Neural cell (in vitro differentiated cells): ENCODE data around the gene RNF144A. TPM values are rescaled to one million over a fixed set of nuclear protein-coding genes. Genes with fewer than 3 reads are reported as not detected.

Experiments
- H2AFZ ChIP-seq: fragments of 200-600, 300-800 bp; sonication (generic), shearing (Covaris generic); 2 replicates; pipeline ENCODE4 v1.6.0; 2014; ENCODE audit warnings: low read depth, mild to moderate bottlenecking, antibody characterized with exemption, low read length, moderate library complexity
- H3F3A ChIP-seq: fragments of 200-600 bp; shearing (Covaris generic); 2 replicates; pipeline ENCODE4 v1.6.1; 2016; ENCODE audit warnings: mild to moderate bottlenecking, moderate library complexity, mixed read lengths, antibody characterized with exemption, low read length; ENCODE audit not compliant: insufficient read depth, poor library complexity, severe bottlenecking
- H3K27ac ChIP-seq: fragments of 200-600, 300-800 bp; sonication (generic), shearing (Covaris generic); 2 replicates; pipeline ENCODE4 v1.5.1; 2014; ENCODE audit warnings: mild to moderate bottlenecking, low read length, moderate library complexity
- H3K27me3 ChIP-seq: fragments of 300-800, 200-600 bp; sonication (generic), shearing (Covaris generic); 2 replicates; pipeline ENCODE4 v1.6.0; 2014; ENCODE audit warnings: mild to moderate bottlenecking, low read depth, low read length, moderate library complexity; ENCODE audit not compliant: insufficient read depth
- H3K36me3 ChIP-seq: fragments of 300-800, 200-600 bp; sonication (generic), shearing (Covaris generic); 2 replicates; pipeline ENCODE4 v1.5.1; 2014; ENCODE audit warnings: mild to moderate bottlenecking, antibody characterized with exemption, low read length, moderate library complexity; ENCODE audit not compliant: insufficient read depth
- H3K4me2 ChIP-seq: fragments of 300-800, 200-600 bp; sonication (generic), shearing (Covaris generic); 2 replicates; pipeline ENCODE4 v1.6.0; 2014; ENCODE audit warnings: mild to moderate bottlenecking, low read length
- H3K4me3 ChIP-seq: fragments of 300-800, 200-600 bp; sonication (generic), shearing (Covaris generic); 2 replicates; pipeline ENCODE4 v1.5.1; 2014; ENCODE audit warnings: mild to moderate bottlenecking, low read length, moderate library complexity
- H3K79me2 ChIP-seq: fragments of 200-600 bp; shearing (Covaris generic); replicated peaks from 2 replicates; pipeline ENCODE4 v1.6.0; 2014; ENCODE audit warnings: mild to moderate bottlenecking, low read length, moderate library complexity; ENCODE audit not compliant: insufficient read depth
- H3K9ac ChIP-seq: fragments of 300-800, 200-600 bp; sonication (generic), shearing (Covaris generic); 2 replicates; pipeline ENCODE4 v1.6.1; 2016; ENCODE audit warnings: mild to moderate bottlenecking, low read length, mixed read lengths
- H3K9me2 ChIP-seq: fragments of 200-600 bp; shearing (Covaris generic); 2 replicates; pipeline ENCODE4 v1.6.1; 2016; ENCODE audit warnings: mild to moderate bottlenecking, low read length, mixed read lengths; ENCODE audit not compliant: insufficient read depth
- H3K9me3 ChIP-seq: fragments of 200-600, 300-800 bp; sonication (generic), shearing (Covaris generic); 2 replicates; pipeline ENCODE4 v1.6.1; 2016; ENCODE audit warnings: mild to moderate bottlenecking, mixed run types, low read length, moderate library complexity, mixed read lengths
- H4K20me1 ChIP-seq: fragments of 200-600 bp; shearing (Covaris generic); 2 replicates; pipeline ENCODE4 v1.6.1; 2016; ENCODE audit warnings: mild to moderate bottlenecking, mixed run types; ENCODE audit not compliant: insufficient read depth
- CTCF ChIP-seq: fragments of 450-650 bp; IDR thresholded peaks from 2 replicates; pipeline ENCODE4 v1.5.1; 2014; ENCODE audit warnings: antibody characterized with exemption, mild to moderate bottlenecking, moderate library complexity; ENCODE audit not compliant: poor library complexity, severe bottlenecking
- EP300 ChIP-seq: fragments of 450-650 bp; conservative IDR thresholded peaks from 2 replicates; pipeline ENCODE4 v1.6.1; 2014; ENCODE audit warnings: antibody characterized with exemption, mild to moderate bottlenecking, moderate library complexity; ENCODE audit not compliant: poor library complexity, severe bottlenecking
- EZH2 ChIP-seq: fragments of 200-600, 300-800 bp; shearing (Covaris generic), sonication (generic); IDR thresholded peaks from 2 replicates; pipeline ENCODE4 v1.6.1; 2014; ENCODE audit warnings: antibody characterized with exemption, low read length, borderline replicate concordance, mild to moderate bottlenecking; ENCODE audit not compliant: insufficient read depth, poor library complexity, severe bottlenecking
- MXI1 ChIP-seq: fragments of 450-650 bp; conservative IDR thresholded peaks from 2 replicates; pipeline ENCODE4 v1.6.1; 2014; ENCODE audit warnings: antibody characterized with exemption, mild to moderate bottlenecking; ENCODE audit not compliant: poor library complexity, severe bottlenecking
- POLR2AphosphoS5 ChIP-seq: IDR thresholded peaks from 2 replicates; pipeline ENCODE4 v1.6.1; 2012
- RAD21 ChIP-seq: fragments of 450-650 bp; conservative IDR thresholded peaks from 2 replicates; pipeline ENCODE4 v1.6.1; 2014; ENCODE audit warnings: antibody characterized with exemption, mild to moderate bottlenecking, moderate library complexity
- SMC3 ChIP-seq: fragments of 450-650 bp; conservative IDR thresholded peaks from 2 replicates; pipeline ENCODE4 v1.6.1; 2014; ENCODE audit warnings: antibody characterized with exemption, mild to moderate bottlenecking, moderate library complexity; ENCODE audit not compliant: poor library complexity
- TAF1 ChIP-seq: IDR thresholded peaks from 2 replicates; pipeline ENCODE4 v1.6.1; 2012; ENCODE audit warnings: low read depth
- polyA plus RNA-seq: library from polyadenylated mRNA; depleted of rRNA; stranded (reverse); fragments of >200 nt; gene quantifications from 2 replicates; pipeline ENCODE4 v1.2.3, GENCODE V29; 2014
- TF ChIP-seq, protein P1 (sequence below): IDR thresholded peaks from 2 replicates; pipeline ENCODE4 v1.6.1; 2012; ENCODE audit warnings: borderline replicate concordance

The RNF144A gene
- polyA plus RNA-seq, 1 donor from 2014 or later = 26.9 TPM

DNA sequence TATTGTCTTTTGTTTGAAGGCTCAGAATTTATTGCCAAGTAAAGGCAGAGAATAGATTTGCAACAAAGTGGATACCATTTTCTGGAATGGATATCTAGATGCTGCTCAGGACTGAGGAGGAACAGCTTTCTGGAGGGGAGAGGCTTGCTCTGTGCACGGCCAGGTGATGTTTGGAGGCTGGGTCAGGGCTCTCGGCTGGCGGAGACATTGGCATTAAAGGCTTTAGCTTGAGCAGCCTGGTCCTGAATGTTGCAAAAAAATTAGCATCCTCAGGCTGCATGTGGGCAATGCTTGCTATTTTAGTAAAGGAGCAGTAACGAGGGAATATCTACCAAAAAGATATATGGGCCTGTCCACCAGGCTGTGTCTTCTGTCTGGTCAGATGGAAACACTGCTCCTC lies 20.4 kb downstream of the RNF144A start:
- TF ChIP-seq EZH2 (no peak), MXI1 (no peak), POLR2AphosphoS5 (no peak), EP300 (no peak), CTCF (no peak), RAD21 (no peak), TAF1 (no peak), SMC3 (no peak)
- TF ChIP-seq, protein P1, sequence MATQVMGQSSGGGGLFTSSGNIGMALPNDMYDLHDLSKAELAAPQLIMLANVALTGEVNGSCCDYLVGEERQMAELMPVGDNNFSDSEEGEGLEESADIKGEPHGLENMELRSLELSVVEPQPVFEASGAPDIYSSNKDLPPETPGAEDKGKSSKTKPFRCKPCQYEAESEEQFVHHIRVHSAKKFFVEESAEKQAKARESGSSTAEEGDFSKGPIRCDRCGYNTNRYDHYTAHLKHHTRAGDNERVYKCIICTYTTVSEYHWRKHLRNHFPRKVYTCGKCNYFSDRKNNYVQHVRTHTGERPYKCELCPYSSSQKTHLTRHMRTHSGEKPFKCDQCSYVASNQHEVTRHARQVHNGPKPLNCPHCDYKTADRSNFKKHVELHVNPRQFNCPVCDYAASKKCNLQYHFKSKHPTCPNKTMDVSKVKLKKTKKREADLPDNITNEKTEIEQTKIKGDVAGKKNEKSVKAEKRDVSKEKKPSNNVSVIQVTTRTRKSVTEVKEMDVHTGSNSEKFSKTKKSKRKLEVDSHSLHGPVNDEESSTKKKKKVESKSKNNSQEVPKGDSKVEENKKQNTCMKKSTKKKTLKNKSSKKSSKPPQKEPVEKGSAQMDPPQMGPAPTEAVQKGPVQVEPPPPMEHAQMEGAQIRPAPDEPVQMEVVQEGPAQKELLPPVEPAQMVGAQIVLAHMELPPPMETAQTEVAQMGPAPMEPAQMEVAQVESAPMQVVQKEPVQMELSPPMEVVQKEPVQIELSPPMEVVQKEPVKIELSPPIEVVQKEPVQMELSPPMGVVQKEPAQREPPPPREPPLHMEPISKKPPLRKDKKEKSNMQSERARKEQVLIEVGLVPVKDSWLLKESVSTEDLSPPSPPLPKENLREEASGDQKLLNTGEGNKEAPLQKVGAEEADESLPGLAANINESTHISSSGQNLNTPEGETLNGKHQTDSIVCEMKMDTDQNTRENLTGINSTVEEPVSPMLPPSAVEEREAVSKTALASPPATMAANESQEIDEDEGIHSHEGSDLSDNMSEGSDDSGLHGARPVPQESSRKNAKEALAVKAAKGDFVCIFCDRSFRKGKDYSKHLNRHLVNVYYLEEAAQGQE = no peak
- Histone ChIP-seq H3K9me2 (no peaks in the 10 kb centered on the region), H3K9ac (no peak overlapping the region), H3F3A (no peaks in the 10 kb centered on the region), H3K79me2 (peaks cover 28% of the 10 kb centered on the region), H4K20me1 (no peaks in the 10 kb centered on the region), H3K4me2 (no peak overlapping the region), H3K27me3 (no peaks in the 10 kb centered on the region), H3K36me3 (peaks cover 9% of the 10 kb centered on the region), H3K4me3 (no peak overlapping the region), H3K27ac (peak overlapping the region; percentile 8), H2AFZ (no peak overlapping the region), H3K9me3 (no peaks in the 10 kb centered on the region)

- Histone ChIP-seq H3K9me3 (no peaks in the 10 kb centered on the region), H4K20me1 (no peaks in the 10 kb centered on the region), H3K79me2 (peaks cover 21% of the 10 kb centered on the region), H3F3A (no peaks in the 10 kb centered on the region), H3K9ac (no peak overlapping the region), H2AFZ (no peak overlapping the region), H3K4me3 (no peak overlapping the region), H3K27ac (no peak overlapping the region), H3K4me2 (no peak overlapping the region), H3K9me2 (no peaks in the 10 kb centered on the region), H3K27me3 (no peaks in the 10 kb centered on the region), H3K36me3 (peaks cover 9% of the 10 kb centered on the region)
- TF ChIP-seq TAF1 = no peak
- no peak for TF ChIP-seq MXI1
- TF ChIP-seq SMC3 = no peak
- no peak for TF ChIP-seq RAD21
- TF ChIP-seq EZH2 = no peak
- TF ChIP-seq POLR2AphosphoS5 = no peak
- TF ChIP-seq, protein P1 = no peak
Measured at GRCh38 chr2:6939071-6939470, 21.9 kb downstream of the RNF144A start.
